Measurements from ENCODE around the gene KHDRBS2. TPM values are rescaled to one million over a fixed set of nuclear protein-coding genes. Genes with fewer than 3 reads are reported as not detected.

Gene KHDRBS2
- total RNA-seq, 1 experiment from 2014 or later = 2.7 TPM

DNA sequence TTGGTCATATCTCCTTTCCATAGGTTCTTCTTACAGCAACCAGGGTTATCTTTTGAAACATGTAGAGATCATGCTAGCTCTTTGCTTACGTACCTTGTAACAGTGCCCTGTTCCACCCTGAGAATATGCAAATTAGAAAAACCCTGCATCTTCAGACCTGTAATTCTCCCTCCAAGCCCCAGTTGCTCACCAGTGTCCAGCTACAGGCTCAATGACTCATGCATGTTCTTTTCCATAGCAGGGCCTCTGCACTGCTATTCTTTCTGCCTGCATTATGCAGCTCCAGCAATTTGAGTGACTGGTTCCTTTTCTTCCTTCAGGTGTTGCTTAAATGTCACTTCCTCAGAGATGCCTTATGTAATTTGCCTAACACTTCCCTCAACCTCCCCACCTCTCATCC lies 636.2 kb downstream of the KHDRBS2 start:
- H3K9me3 ChIP-seq (ENCODE audit: control insufficient read depth, low read depth, low read length) = no peaks in the 10 kb centered on the region
- no peaks in the 10 kb centered on the region for H3K27me3 ChIP-seq (ENCODE audit: insufficient read depth, low read length)
- no peak overlapping the region for H4K91ac ChIP-seq (ENCODE audit: insufficient read length, low read depth, low read length)
- DNase-seq = no peak
- no peak overlapping the region for H4K8ac ChIP-seq (replicated peaks; ENCODE audit: insufficient read length, low read depth, low read length)
- H3K79me1 ChIP-seq (ENCODE audit: insufficient read depth, low read depth, low read length, poor library complexity, severe bottlenecking) = no peaks in the 10 kb centered on the region
- no peaks in the 10 kb centered on the region for H4K20me1 ChIP-seq (ENCODE audit: control insufficient read depth, insufficient read depth, insufficient read length)
- no peak overlapping the region for H3K27ac ChIP-seq (ENCODE audit: insufficient read length, low read depth, low read length)
- H3K56ac ChIP-seq (ENCODE audit: insufficient read length, low read depth, low read length) = no peak overlapping the region
- H3K4me1 ChIP-seq (ENCODE audit: insufficient read depth, low read length) = 0 out of 2 replicates have a peak, but pooled peaks cover 3% of the 10 kb centered on the region
- no peak overlapping the region for H2BK15ac ChIP-seq (ENCODE audit: low read depth, low read length)
- no peak overlapping the region for H3K4me3 Mint-ChIP-seq
- no peak overlapping the region for H3K23ac ChIP-seq (ENCODE audit: insufficient read length, low read depth, low read length)
- no peak overlapping the region for H3K27ac Mint-ChIP-seq
- H3K4me1 Mint-ChIP-seq = peaks cover 8 to 11% of the 10 kb centered on the region in 2 experiments
- H3K18ac ChIP-seq (ENCODE audit: insufficient read length, low read depth, low read length) = no peak overlapping the region
- no peaks in the 10 kb centered on the region for H3K79me2 ChIP-seq (ENCODE audit: insufficient read depth, low read length)
- H2BK120ac ChIP-seq (ENCODE audit: low read depth, low read length, poor library complexity, severe bottlenecking) = no peak overlapping the region
- no peak overlapping the region for H2AK5ac ChIP-seq (ENCODE audit: insufficient read length, low read length)
- H3T11ph ChIP-seq (ENCODE audit: low read length) = no peak overlapping the region
- H3K4me2 ChIP-seq (ENCODE audit: insufficient read depth, insufficient read length, low read length) = no peak overlapping the region
- peaks cover 0 to 4% (median 3%) of the 10 kb centered on the region in 3 experiments; a peak in 3 of 7 replicates for H3K36me3 Mint-ChIP-seq (ENCODE audit: insufficient read depth in 1 of 3, low read depth in 3 of 3)
- no peak overlapping the region for H2AFZ ChIP-seq (ENCODE audit: low read length)
- H3K9ac ChIP-seq (ENCODE audit: extremely low read depth, insufficient read length, low read length) = no peak overlapping the region
- no peak overlapping the region for H2BK5ac ChIP-seq (ENCODE audit: insufficient read length, low read length)
- no peaks in the 10 kb centered on the region for H3K27me3 Mint-ChIP-seq (ENCODE audit: low read depth)
- H3K4ac ChIP-seq (ENCODE audit: low read depth, low read length) = no peak overlapping the region
- WGBS (ENCODE audit: extremely low coverage, insufficient read length, low lambda C conversion rate) = no CpG with 5 or more reads among the region's 1 CpG
- H3K14ac ChIP-seq (ENCODE audit: insufficient read depth, low read length) = no peak overlapping the region
- TF ChIP-seq, protein P1, sequence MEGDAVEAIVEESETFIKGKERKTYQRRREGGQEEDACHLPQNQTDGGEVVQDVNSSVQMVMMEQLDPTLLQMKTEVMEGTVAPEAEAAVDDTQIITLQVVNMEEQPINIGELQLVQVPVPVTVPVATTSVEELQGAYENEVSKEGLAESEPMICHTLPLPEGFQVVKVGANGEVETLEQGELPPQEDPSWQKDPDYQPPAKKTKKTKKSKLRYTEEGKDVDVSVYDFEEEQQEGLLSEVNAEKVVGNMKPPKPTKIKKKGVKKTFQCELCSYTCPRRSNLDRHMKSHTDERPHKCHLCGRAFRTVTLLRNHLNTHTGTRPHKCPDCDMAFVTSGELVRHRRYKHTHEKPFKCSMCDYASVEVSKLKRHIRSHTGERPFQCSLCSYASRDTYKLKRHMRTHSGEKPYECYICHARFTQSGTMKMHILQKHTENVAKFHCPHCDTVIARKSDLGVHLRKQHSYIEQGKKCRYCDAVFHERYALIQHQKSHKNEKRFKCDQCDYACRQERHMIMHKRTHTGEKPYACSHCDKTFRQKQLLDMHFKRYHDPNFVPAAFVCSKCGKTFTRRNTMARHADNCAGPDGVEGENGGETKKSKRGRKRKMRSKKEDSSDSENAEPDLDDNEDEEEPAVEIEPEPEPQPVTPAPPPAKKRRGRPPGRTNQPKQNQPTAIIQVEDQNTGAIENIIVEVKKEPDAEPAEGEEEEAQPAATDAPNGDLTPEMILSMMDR (conservative IDR thresholded peaks at IDR 0.05) = no peak
- peaks cover 3 to 5% of the 10 kb centered on the region in 2 experiments; a peak in 2 of 5 replicates for H3K9me3 Mint-ChIP-seq
- no peak overlapping the region for H2BK20ac ChIP-seq (ENCODE audit: low read depth, low read length, poor library complexity, severe bottlenecking)
- no peak overlapping the region for H4K5ac ChIP-seq (ENCODE audit: insufficient read length, low read depth, low read length)
- no peaks in the 10 kb centered on the region for H3K23me2 ChIP-seq (ENCODE audit: insufficient read length, low read depth, low read length, poor library complexity, severe bottlenecking)
- no peak overlapping the region for H2BK12ac ChIP-seq (ENCODE audit: insufficient read length, low read depth, low read length)

Data from H9 (cell line).